Left lung (tissue), 10 donors: ENCODE results near the gene NAT14. TPM values are rescaled to one million over a fixed set of nuclear protein-coding genes. Genes with fewer than 3 reads are reported as not detected.
"Not testable (repeated sequence)": the region's sequence is repeated elsewhere in the genome, so short reads cannot be mapped to it uniquely, and the experiment has no call there.

Source experiments
- ATAC-seq: fragments of 200-7000 bp; cut with Tn5 transposase; one replicate; pipeline ENCODE4 v1.9.1; 2020; ENCODE audit warnings: moderate library complexity
- DNase-seq, 4 donors: peaks; one replicate each; pipeline ENCODE4 v3.0.0-alpha.2; 2013 to 2020
- H3K27ac ChIP-seq, 2 donors: fragments of 200-600 bp; sonication (generic) in 1 of 2; one replicate each; pipeline versions ENCODE4 v1.5.0 to v1.8.0; 2020 to 2021
- H3K27me3 ChIP-seq, 2 donors: fragments of 200-600 bp; sonication (generic) in 1 of 2; one replicate each; pipeline versions ENCODE4 v1.5.0 to v1.8.0; 2020 to 2021
- H3K36me3 ChIP-seq, 2 donors: fragments of 200-600 bp; sonication (generic) in 1 of 2; one replicate each; pipeline versions ENCODE4 v1.5.0 to v1.8.0; 2020 to 2021
- H3K4me1 ChIP-seq, 2 donors: fragments of 200-600 bp; one replicate each; pipeline ENCODE4 v1.8.0; 2021
- H3K4me3 ChIP-seq, 2 donors: fragments of 200-600 bp; sonication (generic) in 1 of 2; one replicate each; pipeline versions ENCODE4 v1.5.0 to v1.8.0; 2020 to 2021; ENCODE audit warnings: mild to moderate bottlenecking in 1 of 2
- H3K9me3 ChIP-seq, 2 donors: fragments of 200-600 bp; sonication (generic) in 1 of 2; one replicate each; pipeline versions ENCODE4 v1.5.0 to v1.8.0; 2020 to 2021
- intact Hi-C, 2 donors: fragments of 100-400 bp; cut with DNase I; formaldehyde crosslinking; loops; one replicate each; pipeline versions ENCODE4 v1.11.2 to v1.14.2; 2022
- polyA plus RNA-seq, 6 donors: library from polyadenylated mRNA; unstranded; fragments of 120-200 nt; gene quantifications; one replicate each; pipeline ENCODE4 v1.2.1, GENCODE V29; 2013; ENCODE audit not compliant: insufficient read length in 6 of 6
- total RNA-seq, 2 donors: library from RNA; stranded (reverse); fragmentation: NEBNext Ultra II Directional; extraction: Animal tissue kit (Norgen Biotek cat#: 25700); gene quantifications; one replicate each; pipeline ENCODE4 v1.2.1, GENCODE V29; 2021
- TF ChIP-seq, protein P1 (sequence below), 2 donors: fragments of 200-600 bp; sonication (generic) in 1 of 2; IDR thresholded peaks; one replicate each; pipeline versions ENCODE4 v1.5.0 to v1.8.0; 2021; ENCODE audit warnings: antibody characterized with exemption in 2 of 2
- donor health status: DM: no; HTN: yes; CAD: no.
- donor health status: DM: no; HTN: no; CAD: no.

The NAT14 gene
- total and polyA plus RNA-seq, 8 donors: 22.9 to 46.6 (median 38.2) TPM

- Histone ChIP-seq H3K27me3 (peaks cover 43 to 82% of the 10 kb centered on the region in 2 donors), H3K4me1 (peaks cover 0 to 14% of the 10 kb centered on the region in 2 donors), H3K4me3 (no peak overlapping the region), H3K36me3 (no peaks in the 10 kb centered on the region), H3K27ac (no peak overlapping the region), H3K9me3 (no peaks in the 10 kb centered on the region)
- no peak for ATAC-seq
- TF ChIP-seq, protein P1, sequence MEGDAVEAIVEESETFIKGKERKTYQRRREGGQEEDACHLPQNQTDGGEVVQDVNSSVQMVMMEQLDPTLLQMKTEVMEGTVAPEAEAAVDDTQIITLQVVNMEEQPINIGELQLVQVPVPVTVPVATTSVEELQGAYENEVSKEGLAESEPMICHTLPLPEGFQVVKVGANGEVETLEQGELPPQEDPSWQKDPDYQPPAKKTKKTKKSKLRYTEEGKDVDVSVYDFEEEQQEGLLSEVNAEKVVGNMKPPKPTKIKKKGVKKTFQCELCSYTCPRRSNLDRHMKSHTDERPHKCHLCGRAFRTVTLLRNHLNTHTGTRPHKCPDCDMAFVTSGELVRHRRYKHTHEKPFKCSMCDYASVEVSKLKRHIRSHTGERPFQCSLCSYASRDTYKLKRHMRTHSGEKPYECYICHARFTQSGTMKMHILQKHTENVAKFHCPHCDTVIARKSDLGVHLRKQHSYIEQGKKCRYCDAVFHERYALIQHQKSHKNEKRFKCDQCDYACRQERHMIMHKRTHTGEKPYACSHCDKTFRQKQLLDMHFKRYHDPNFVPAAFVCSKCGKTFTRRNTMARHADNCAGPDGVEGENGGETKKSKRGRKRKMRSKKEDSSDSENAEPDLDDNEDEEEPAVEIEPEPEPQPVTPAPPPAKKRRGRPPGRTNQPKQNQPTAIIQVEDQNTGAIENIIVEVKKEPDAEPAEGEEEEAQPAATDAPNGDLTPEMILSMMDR (IDR thresholded peaks at IDR 0.05): no peak
- peak in 1 of 4 donors; percentile 20 for DNase-seq
- intact Hi-C loops: no loop called here
These were observed 37.4 kb upstream of the NAT14 start for GRCh38 chr19:55447421-55448174.

DNA sequence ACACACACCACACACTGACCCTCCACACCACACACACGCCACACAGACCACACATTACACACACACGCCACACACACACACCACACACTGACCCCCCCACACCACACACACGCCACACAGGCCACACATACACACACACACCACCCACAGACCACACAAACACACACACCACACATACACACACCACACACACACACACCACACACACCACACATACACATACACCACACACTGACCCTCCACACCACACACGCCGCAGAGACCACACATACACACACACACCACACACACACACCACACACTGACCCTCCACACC lies 36.9 kb upstream of the NAT14 start:
- H3K36me3 ChIP-seq, DNase-seq, H3K27ac ChIP-seq, H3K4me3 ChIP-seq, ATAC-seq, intact Hi-C loops, H3K9me3 ChIP-seq: not testable (repeated sequence)
- Histone ChIP-seq H3K4me1 (peaks cover 0 to 15% of the 10 kb centered on the region in 2 donors), H3K27me3 (peaks cover 42 to 82% of the 10 kb centered on the region in 2 donors)

GRCh38 chr19:55449469-55449868 lies 35.5 kb upstream of the NAT14 start:
- DNase-seq (peak in 1 of 4 donors; percentile 49), ATAC-seq (no peak)
- Histone ChIP-seq H3K9me3 (no peaks in the 10 kb centered on the region), H3K4me3 (no peak overlapping the region), H3K27me3 (peaks cover 31 to 68% of the 10 kb centered on the region in 2 donors), H3K36me3 (no peaks in the 10 kb centered on the region), H3K4me1 (peaks cover 0 to 15% of the 10 kb centered on the region in 2 donors), H3K27ac (no peak overlapping the region)
- TF ChIP-seq, protein P1 (IDR thresholded peaks at IDR 0.05): no peak
- intact Hi-C loops: no loop called here

DNA sequence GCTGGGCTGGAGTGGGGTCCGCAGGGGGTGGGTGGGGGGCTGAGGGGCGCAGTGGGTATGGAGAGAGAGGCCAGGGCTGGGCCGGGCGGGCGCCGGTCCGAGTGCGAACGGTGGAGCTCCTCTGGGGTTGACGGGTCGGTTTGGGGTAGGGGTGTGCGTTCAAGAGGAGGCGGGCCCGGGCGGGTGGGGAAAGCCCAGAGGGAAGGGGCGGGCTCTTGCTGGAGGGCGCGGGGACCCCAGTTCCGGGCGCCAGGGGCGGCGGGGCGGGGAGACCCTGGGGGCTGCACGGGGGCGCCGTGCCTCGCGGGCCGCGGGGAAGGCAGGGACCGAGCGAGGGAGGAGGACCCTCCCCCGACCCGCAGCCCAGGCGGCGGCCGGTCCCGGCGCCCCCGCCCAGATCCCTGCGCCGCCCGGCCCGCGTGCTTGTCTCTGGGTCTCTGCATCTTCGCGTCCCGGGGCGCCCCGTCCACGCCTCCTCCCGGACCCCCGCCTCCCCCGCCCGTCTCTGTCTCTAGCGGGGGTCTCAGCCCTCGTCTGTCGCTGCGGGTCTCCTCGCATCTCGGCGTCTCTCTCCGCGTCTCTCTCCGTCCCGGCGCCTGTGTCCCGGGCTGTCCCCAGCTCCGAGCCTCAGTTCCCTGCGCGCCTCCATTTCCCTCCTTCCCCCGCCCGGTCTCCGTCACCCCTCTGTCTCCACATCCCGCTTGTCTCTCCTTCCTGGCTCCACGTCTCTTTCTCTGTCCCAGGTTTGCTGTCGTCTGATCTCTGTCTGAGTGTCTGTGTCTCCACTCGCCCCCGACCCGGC lies 33.6 kb upstream of the NAT14 start:
- Histone ChIP-seq H3K27me3 (peaks cover 21 to 49% of the 10 kb centered on the region in 2 donors), H3K4me1 (peaks cover 0 to 15% of the 10 kb centered on the region in 2 donors), H3K36me3 (peaks cover 0 to 8% of the 10 kb centered on the region in 2 donors), H3K4me3 (no peak overlapping the region), H3K9me3 (no peaks in the 10 kb centered on the region), H3K27ac (no peak overlapping the region)
- no peak for DNase-seq
- ATAC-seq: no peak
- intact Hi-C loops: no loop called here
- TF ChIP-seq, protein P1 (IDR thresholded peaks at IDR 0.05): no peak

DNA sequence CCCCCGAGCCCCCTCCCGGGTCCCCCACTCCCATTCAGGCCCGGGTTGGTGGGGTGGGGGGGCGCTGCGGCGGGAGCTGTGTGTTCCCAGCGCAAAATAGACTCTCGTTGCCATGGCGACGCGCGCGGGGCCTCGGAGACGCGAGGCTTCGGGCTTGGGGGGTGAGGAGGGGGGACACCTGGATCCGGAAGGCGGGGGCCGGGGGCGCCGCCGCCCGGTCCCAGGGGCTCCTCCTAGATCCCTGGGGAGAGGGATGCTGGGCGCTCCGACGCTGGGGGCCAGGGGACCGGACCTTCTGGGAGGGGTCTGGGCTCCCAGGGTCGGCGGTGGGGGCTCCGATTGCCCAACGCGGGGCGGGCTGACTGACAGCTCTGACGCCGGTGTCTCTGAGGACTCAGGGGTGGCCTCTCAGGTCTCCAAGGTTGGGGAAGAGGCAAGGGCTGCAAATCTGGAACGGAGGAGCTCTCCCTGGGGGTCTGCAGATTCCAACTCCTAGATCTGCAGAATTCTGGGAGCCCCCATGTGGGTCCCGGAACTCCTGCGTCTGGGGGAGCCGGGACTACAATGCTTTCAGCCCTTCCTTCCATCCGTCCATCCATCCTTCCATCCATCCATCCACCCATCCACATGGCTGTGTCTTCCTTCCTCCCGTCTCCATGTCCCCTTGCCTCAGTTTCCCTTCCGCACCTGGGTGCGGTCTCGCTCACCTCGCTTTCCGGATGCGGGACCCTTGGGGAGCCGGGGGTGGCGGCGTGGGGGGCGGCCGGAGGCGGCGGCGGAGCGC lies 32.8 kb upstream of the NAT14 start:
- ATAC-seq: no peak

More for the DNA sequence above, 32.8 kb upstream of the NAT14 start:
- Histone ChIP-seq H3K36me3 (peaks cover 0 to 8% of the 10 kb centered on the region in 2 donors), H3K27ac (no peak overlapping the region), H3K27me3 (peaks cover 21 to 42% of the 10 kb centered on the region in 2 donors), H3K4me1 (peaks cover 0 to 15% of the 10 kb centered on the region in 2 donors), H3K4me3 (no peak overlapping the region), H3K9me3 (no peaks in the 10 kb centered on the region)
- intact Hi-C loops: no loop called here
- peak in 2 of 4 donors; percentile 29 to 57 for DNase-seq
- TF ChIP-seq, protein P1 (IDR thresholded peaks at IDR 0.05): no peak
